Skeletal muscle cell (primary cell): ENCODE measurements around the gene ACTR10.

ENCODE experiments used
- DNase-seq: peaks from one replicate; pipeline ENCODE4 v3.0.0-alpha.2; 2010; ENCODE audit warnings: low read depth
- H3K4me3 ChIP-seq: 2 replicates; pipeline ENCODE4 v1.5.1; 2011; ENCODE audit warnings: low read depth, mild to moderate bottlenecking, control low read depth, low read length, moderate library complexity

ACTR10 gene

DNA sequence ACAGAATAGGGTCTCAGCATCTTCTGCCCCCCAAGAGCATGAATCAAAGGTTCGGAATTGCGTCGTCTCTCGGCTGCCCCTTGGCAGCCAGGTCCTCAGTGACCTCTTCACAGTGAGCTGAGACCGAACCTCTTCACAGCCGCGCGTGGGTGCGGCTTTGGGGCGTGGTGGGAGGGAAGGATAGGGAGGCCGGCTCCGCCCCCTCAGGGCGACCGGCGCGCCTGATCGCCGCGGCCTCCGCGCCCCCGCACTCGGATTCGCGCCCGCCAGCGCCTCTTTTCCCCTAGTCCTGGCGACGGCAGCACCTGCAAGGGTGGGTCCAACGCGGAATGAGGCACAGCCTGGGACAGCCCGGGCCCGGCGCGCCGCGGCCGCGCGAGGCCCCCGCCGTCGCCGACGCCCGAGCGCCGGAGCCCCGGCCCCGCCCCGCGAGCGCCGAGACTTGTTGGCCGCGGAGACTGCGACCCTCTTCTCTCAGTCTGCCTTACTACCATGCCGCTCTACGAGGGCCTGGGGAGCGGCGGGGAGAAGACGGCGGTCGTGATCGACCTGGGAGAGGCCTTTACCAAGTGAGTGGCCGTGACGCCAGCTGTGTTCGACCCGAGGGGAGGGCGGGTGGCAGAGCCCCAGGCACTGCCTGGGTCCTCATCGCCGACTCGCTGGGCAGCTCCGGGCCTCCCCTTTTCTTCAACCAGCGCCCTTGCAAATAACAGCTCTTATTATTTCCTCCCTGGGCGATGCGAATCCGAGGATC is at the start of gene ACTR10:
TSS of gene ACTR10 (plus strand) at position 424 of the 754 bp plus-strand sequence. CDS start at position 493, 69 bp downstream.
- DNase-seq: peak; percentile 23
- peak within 1 kb of the TSS; percentile 94 for H3K4me3 ChIP-seq

DNA sequence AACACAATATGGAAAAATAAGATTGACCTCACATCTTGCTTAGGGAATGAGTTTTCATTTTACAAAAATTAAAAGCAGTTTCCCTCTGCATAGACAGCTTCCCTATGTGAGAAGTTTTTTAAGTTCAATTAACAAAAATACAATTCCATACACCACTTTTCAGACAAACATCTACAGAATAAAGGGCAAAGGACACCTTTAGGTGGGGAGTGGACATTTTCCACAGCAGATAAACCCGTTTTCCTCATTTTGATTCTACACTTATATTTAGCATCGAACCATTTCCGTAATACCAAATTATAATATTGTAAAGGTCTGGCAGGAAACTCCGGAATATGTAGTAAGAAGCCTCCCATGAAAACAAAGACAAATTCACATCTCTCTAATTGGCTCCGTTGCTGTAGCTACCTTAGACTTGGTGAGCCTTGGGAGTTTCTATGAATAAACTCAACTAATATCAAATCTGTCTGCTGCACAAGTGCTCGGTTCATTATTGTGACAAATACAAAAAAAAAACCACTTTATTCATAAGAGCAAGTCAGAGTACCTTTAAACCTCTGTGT is 49.6 kb upstream of the ACTR10 start:
- no peak for DNase-seq
- H3K4me3 ChIP-seq: no peak overlapping the region

DNA sequence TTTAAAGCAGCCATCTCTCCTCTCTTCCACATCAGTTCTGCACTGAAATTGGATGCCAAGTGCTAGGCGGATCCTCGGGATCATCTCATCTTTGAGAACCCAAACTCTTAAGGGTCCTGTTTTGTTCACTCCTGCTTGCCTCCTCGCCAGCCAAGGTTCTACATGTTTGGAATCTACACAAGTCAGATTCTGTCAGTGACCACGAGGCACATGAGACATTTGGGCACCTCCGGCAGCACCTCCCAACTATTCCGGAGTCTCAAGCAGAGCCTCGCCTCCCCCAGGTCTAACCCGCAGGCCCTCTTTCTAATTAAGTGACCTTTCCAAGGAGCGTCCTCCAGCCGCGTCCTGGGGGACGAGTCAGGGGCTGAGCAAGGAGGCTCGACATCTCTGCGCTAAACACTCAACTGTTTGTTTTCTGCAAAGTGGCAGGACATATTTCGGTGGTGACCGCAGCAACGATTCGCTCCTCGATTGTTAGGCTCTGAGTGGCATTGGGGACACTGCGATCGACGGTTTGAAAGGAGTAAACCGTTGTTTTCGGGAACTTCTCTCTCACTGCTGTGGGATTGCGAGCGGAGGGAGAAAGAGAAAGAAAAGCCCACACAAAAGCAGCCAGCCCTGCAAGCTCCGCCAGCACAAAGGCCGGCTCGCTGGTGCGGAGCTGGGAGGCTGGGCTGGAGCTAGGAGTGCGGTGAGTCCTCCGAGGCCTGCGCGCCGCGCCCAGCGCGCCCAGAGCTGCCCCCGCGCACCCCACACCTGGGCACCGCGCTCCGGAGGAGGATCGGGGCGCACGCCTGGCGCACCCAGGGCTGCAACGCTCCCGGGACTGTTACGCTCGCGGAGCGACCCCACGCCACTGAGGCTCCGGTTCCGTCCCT is 48.6 kb upstream of the ACTR10 start:
- peak overlapping the region; percentile 78 for H3K4me3 ChIP-seq
- no peak for DNase-seq

DNA sequence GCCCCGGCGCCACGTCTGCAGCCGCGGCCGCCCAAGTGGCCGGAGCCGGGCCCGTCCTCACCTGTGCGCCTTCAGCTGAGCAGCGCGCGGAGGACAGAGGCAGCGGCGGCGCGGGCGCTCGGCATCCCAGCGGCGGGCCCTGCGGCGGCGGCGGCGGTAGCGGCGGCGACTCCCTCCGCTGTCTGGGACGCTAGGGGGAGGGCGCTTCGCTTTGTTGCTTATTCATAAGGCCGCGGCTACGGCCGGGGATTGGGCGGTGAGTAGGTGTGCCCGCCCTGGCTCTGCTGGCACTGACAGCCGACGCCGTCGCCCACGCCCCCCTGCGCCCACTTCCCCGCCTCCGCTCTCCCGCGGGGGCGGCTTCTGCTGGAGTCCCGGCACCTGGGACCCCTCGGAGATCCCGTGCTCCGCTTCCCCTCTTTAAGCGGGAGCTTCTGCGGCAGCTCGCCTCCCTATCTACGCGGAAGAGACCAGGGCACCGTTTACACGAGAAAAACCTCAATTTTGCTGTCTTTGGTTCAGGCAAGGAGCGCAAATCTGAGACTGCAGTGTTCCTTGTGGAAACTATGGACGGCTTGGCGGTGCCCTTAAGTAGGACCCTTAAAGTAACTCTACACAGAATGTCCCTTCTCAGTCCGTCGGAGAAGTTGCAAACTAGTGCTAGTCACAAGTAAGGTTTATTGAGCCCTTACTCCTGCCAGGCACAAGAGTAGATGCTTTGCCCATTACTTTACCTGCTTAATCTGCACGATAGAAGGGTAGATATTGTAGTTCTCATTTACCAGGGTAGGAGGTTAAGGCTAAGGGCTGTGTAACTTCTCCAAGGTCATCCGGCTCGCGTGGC is 47.7 kb upstream of the ACTR10 start, which contains the start of gene ARMH4:
TSS of gene ARMH4 (minus strand) at position 200 of the 844 bp plus-strand sequence. CDS start 12,855 bp downstream, outside the sequence.
- DNase-seq: no peak
- H3K4me3 ChIP-seq: peak within 1 kb of the TSS; percentile 78

DNA sequence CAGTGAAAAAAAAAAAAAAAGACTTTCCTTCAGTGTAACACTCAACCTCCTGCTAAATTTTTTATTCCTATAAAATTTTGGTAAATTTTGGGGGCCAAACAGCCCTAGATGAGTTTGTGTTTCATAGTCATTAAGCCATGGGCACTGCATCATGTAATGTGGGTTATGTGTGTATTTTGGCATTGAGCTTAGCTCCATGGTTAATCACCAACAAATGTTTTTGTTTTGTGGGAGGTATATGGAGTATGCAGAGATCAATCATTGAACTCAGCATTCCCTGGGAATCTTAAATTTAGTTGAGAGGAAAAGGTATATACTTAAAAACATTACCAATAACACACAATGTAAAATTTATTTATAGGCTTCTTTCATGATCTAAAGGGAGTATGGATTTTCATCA is 39.4 kb upstream of the ACTR10 start:
- DNase-seq: no peak
- no peak overlapping the region for H3K4me3 ChIP-seq

DNA sequence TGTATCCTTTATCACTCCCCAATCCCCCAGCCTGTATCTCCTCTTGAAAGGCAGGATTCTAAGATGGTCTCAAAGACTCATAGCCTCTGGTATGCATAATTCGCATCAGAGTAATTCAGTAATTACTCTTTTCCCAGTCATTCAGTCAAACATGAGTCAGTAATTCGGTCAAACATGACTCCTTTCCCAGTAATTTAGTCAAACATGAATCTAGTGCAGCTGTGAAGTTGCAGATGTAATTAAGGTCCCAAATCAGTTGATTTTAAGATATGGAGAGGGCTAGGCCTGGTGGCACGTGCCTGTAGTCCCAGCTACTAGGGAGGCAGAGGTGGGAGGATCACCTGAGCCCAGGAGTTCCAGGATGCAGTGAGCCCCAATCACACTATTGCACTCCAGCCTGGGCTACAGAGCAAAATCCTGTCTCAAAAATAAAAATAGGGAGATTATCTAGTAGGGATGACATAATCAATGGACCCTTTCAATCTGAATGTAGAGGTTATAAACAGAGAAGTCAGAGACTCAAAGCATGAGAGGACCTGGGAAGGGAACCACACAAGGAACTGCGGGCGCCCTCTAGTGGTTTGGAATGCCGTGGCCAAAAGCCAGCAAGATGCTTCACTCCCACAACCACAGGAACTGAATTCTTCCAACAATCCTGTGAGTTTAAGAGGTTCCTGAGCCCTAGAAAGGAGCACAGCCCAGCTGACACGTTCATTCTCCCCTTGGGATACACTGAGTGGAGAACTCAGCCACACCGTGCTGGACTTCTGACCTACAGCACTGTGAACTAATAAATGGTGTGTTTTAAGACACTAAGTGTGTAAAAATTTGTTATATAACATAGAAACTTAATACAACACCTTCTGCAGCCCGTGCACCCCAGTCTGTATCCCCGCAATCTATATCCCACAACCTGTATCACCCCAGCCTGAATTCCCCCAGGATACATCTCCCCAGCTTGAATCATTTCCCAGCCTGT is 33.7 kb upstream of the ACTR10 start:
- DNase-seq: peak; percentile 33
- no peak overlapping the region for H3K4me3 ChIP-seq

DNA sequence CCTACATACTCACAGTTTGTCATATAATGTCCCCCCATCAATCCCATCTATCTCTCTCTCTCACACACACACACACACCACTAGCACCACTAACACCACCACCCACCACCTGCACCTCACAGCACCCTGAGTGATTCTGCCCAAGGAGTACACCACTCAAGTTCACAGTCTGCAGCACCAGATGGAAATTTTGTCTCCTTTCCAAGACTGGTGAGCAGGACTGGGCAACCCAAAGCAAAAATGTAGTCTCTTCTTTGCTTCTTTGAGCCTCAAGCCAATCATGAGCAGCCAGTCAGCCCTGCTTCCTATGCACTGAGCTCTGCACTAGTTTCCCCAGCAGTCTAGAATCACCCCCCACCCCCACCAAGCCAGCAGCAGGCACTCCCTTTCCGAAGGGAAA is 32.9 kb upstream of the ACTR10 start:
- H3K4me3 ChIP-seq: no peak overlapping the region
- DNase-seq: no peak

DNA sequence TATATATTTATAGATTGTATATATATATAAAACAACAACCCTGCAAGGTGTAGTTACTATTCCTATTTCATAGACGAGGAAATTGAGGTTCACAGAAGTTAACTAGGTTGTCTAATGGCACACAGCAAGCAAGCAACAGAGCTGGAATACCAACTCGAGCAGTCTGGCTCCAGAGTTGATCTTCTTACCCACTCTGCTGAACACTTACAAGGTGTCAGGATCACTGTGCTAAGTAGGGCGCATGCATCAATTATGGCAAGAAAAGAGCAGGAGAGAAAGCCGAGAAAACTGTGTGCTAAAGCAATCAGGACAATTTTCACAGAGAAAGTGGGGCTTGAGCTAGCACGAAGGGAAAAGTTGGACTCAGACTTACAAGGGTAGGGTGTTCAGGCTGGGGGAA is 32.1 kb upstream of the ACTR10 start:
- H3K4me3 ChIP-seq: no peak overlapping the region
- no peak for DNase-seq

DNA sequence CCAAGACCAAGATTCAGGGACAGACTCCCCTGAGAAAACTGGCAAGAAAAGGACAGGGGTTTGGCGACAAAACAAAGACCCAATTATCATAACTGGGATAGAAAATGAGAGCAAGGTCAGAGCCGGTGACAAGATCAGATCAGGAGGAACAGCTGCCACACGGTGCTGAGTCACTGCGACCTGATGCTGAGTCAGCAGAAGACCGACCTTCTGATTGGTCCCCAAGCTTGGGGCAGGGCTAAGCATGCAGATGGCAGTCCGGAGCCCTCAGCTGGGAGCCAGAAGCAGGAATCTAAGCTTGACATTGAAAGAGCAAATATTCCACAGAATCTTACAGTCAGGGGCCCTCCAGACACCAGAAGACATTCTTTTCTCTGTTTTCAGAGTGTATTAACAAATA is 28.9 kb upstream of the ACTR10 start:
- peak; percentile 65 for DNase-seq
- H3K4me3 ChIP-seq: no peak overlapping the region

DNA sequence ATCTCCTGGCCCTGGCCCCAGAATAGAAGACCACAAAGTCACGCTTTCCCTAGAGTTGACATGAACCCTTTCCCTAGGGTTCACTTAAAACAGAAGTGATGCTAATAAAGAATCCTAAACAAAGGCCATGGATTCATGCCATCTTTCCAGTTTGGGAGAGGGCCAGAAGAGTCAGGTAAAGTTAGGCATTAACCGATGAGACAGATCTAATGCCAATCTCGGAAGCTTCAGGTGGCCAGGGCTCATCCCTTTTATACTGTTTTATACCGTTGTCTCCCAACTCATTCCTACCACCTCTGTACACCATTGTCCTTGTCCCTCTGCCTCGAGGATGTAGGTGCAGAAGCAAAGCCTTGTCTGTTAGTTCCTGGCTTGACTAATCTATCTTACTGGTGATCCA is 22.8 kb upstream of the ACTR10 start:
- no peak for DNase-seq
- no peak overlapping the region for H3K4me3 ChIP-seq

DNA sequence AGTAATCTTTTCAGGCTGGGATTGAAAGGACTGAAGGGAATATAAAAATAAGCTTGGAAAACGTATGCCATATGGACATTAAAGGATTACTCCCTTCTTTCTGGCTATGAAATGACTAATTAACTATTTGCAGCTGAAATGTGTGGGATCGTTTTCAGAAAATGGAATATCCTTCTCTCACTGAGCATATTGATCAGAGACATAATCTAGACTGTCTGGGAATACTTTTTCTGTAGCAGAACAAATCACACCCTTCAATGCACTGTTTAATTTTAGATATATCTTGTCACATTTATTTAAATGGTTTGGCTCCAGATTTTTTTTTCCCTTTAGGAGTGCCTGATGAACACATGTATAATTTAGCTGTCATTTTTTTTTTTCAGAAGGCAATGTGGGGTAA is 10.8 kb upstream of the ACTR10 start:
- H3K4me3 ChIP-seq: no peak overlapping the region
- no peak for DNase-seq

DNA sequence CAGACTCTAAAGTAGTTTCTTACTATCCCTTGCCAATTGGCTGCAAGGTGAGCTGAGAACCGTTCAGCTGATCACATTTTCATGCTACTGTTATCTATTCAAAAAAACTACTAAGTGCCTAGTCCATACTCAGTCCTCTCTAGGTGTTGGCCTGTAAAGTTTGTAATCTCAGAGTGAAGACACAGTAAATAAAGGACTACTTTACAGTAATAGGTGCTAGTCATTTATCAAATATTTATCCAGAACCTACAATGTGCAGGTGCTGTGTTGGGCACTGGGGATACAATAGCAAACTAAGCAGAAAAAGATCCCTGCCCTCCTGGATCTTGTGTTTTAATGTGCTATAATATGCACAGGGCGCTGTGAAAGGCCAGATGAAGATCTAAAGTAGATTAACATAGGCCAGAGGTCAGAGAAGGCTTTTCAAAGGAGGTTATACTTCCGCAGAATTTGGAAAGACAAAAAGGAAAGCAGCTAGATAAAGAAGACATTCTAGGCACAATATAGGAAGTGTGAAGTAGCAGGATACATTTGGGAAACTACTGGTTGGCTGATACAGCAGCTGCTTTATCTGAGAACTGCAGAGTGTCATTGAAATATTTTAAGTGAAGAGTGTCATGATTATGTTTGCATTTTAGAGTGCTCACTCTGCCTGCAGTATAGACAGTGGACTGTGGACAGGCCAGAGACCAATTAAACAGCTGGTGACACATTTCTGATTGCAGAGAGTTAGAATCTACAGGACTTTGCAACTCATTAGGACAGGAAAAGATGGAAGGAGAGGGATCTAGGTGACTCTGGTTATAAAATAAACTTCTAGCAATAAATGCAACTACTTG is 8.0 kb upstream of the ACTR10 start:
- no peak for DNase-seq
- no peak overlapping the region for H3K4me3 ChIP-seq

DNA sequence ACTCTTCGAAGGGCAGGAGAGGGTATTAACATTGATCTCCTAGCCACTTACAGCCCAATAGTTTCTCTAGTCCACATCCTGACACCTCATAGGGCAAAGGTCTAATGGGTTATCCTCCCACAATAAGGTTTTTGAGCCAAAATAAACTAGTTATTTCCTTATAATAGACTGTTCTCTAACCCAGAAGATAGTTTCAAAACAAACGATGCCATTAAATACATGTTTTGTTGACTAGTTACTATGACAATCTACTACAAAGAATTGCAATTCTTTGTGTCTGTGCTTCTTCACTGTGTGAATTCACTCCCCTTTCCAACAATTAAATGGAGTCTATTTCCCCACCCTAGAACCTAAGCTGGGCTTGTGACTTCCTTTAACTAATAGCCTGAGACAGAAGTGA is 6.4 kb upstream of the ACTR10 start:
- no peak overlapping the region for H3K4me3 ChIP-seq
- DNase-seq: no peak

DNA sequence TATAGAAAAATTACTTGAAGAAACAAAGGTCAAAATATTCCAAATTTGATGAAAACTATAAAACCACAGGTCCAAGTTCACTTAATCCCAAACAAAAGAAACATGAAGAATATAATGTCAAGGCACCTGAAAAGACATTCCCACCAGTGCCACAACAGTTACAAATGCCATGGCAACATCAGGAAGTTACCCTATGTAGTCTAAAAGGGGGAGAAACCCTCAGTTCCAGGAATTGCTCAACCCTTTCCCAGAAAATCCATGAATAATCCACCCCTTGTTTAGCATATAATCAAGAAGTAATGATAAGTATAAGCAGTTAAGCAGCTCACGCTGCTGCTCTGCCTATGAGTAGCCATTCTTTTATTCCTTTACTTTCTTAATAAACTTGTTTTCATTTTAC is 3.8 kb upstream of the ACTR10 start:
- no peak for DNase-seq
- no peak overlapping the region for H3K4me3 ChIP-seq

DNA sequence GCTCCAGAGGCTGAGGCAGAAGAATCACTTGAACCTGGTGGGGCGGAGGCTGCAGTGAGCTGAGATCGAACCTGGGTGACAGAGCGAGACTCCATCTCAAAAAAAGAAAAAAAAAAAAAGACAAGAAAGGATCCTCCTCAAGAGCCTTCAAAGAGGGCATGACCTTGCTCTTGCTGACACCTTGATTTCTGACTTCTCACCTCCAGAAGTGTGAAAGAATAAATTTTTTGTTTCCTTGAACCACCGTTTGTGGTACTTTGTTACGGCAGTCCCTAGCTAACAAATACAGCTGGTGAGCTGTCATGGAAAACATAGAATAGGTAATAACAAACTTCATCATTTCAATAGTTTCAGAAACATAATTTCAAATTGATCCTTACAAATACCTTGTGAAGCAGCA is 1.9 kb upstream of the ACTR10 start:
- DNase-seq: no peak
- H3K4me3 ChIP-seq: no peak overlapping the region

DNA sequence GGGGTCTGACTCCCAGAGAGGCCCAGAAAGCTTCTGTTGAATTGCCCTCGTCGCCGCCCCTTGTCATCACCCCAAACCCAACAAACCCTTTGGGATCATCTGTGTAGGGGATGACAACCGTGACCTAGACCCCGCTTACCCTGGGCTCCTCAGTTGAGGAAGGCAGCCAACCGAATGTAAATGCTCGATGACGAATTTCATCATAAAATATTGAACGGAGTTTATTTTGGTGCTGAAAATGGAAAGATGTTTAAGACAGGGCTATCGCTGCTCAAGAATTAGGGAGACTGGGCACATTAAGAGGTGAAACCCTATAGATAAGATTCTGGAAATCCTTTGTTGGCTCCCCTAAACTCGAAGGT is 512 bp downstream of the ACTR10 start:
- H3K4me3 ChIP-seq: peak overlapping the region; percentile 94
- no peak for DNase-seq

DNA sequence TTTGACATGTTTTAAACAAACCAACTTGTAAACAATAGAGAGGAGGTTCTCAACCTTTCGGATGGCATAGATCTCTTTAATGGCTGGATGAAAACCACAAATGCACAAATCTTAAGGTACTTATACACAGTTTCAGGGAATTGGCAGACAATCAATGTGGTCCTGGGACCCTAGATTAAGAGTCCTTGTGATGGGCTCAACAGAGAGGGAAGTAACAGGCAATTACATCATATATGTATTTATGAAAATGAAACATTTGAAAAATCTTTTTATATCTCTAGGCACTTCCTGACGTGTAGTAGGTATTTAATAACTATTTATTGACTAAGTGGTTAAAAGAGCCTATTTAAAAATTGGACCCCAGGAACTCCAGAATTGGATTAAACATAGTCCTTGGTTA is 897 bp downstream of the ACTR10 start:
- no peak for DNase-seq
- H3K4me3 ChIP-seq: peak overlapping the region; percentile 94

DNA sequence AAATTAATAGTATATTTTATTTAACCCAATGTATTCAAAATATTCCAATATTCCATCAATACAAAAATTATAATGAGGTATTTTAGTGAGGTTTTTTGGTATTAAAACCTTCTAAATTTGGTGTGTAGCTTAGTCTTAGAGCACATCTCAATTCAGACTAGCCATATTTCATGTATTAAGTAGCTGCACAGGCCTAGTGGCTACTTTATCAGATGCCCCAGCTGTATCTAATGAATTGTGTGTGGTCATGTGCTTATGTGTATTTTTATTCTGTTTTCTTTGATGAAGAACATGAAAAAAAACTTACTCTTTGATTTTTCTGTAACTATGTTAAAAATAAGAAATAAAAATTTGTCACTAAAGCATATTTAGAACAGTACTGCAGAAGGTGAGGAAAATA is 13.2 kb downstream of the ACTR10 start:
- H3K4me3 ChIP-seq: no peak overlapping the region
- DNase-seq: no peak
